Tibial nerve (tissue), 4 donors: ENCODE measurements around the gene NHLRC4.

Experiments used
- EP300 ChIP-seq, 2 donors: sonication (generic); formaldehyde crosslinking; IDR thresholded peaks; one replicate each; pipeline ENCODE4 v1.6.1; 2017; ENCODE audit warnings: antibody characterized with exemption in 2 of 2, mild to moderate bottlenecking in 1 of 2
- POLR2A ChIP-seq, 2 donors: fragments of 450-650 bp; IDR thresholded peaks; one replicate each; pipeline ENCODE4 v1.6.1; 2017; ENCODE audit warnings: antibody characterized with exemption in 2 of 2, mild to moderate bottlenecking in 2 of 2, moderate library complexity in 2 of 2
- TF ChIP-seq, protein P1 (sequence below), 5 experiments: fragments of 200-600 bp in 3 of 5; fragments of 450-650 bp in 2 of 5; sonication (generic) in 3 of 5; IDR thresholded peaks; one replicate each; pipeline ENCODE4 v1.5.1; 2016 to 2019; ENCODE audit warnings: antibody characterized with exemption in 5 of 5, mild to moderate bottlenecking in 3 of 5, moderate library complexity in 2 of 5

DNA sequence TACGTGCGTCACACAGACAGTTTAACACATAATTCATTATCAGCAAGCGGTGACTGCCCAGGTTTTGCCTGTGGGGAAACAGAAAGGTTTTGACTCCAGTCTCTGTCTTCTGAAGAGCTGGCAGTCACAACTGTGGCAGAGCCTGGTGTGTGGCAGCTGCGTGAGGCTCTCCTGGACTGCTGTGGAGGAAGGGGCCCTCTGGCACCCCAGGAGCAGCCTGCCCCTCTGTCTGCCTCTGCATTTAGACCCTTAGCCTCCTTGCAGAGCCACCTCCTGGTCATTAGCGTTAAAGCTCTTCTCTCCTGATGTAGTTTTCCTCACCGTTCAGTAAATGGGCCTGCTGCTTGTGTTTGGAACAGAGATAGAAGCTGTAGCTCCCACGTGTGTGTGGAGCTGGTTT is 34.0 kb downstream of the NHLRC4 start:
- TF ChIP-seq, protein P1, sequence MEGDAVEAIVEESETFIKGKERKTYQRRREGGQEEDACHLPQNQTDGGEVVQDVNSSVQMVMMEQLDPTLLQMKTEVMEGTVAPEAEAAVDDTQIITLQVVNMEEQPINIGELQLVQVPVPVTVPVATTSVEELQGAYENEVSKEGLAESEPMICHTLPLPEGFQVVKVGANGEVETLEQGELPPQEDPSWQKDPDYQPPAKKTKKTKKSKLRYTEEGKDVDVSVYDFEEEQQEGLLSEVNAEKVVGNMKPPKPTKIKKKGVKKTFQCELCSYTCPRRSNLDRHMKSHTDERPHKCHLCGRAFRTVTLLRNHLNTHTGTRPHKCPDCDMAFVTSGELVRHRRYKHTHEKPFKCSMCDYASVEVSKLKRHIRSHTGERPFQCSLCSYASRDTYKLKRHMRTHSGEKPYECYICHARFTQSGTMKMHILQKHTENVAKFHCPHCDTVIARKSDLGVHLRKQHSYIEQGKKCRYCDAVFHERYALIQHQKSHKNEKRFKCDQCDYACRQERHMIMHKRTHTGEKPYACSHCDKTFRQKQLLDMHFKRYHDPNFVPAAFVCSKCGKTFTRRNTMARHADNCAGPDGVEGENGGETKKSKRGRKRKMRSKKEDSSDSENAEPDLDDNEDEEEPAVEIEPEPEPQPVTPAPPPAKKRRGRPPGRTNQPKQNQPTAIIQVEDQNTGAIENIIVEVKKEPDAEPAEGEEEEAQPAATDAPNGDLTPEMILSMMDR (IDR thresholded peaks at IDR 0.05) = no peak
- TF ChIP-seq EP300 (IDR thresholded peaks at IDR 0.05) (no peak), POLR2A (IDR thresholded peaks at IDR 0.05) (no peak)
